BJ (cell line): ENCODE measurements around the gene CACNA1I. TPM values are rescaled to one million over a fixed set of nuclear protein-coding genes. Genes with fewer than 3 reads are reported as not detected.

ENCODE experiments used
- CTCF ChIA-PET: fragments of 350-600 bp; formaldehyde crosslinking; extraction: SDS; loops from one replicate; lab custom pipeline; 2021; ENCODE audit warnings: antibody characterized with exemption, inconsistent platforms; lab: Yijun Ruan, JAX
- POLR2A ChIA-PET: fragments of 300-600 bp; sonication (Branson Sonifier 250); formaldehyde crosslinking; extraction: SDS; loops from one replicate; lab custom pipeline; 2021; ENCODE audit warnings: antibody characterized with exemption; lab: Charles Lee
- DNase-seq: peaks from one replicate; pipeline ENCODE4 v3.0.0-alpha.2; 2011; ENCODE audit warnings: low read depth
- H3K27me3 ChIP-seq: 2 replicates; pipeline ENCODE4 v1.6.0; 2011; ENCODE audit warnings: low read length; ENCODE audit not compliant: control insufficient read depth, insufficient read depth
- H3K36me3 ChIP-seq: 2 replicates; pipeline ENCODE4 v1.5.1; 2011; ENCODE audit warnings: low read length; ENCODE audit not compliant: control insufficient read depth, insufficient read depth
- H3K4me3 ChIP-seq: 2 replicates; pipeline ENCODE4 v1.5.1; 2011; ENCODE audit warnings: low read depth, mild to moderate bottlenecking, control low read depth, low read length
- CTCF ChIP-seq: IDR thresholded peaks from 2 replicates; pipeline ENCODE4 v1.5.1; 2011; ENCODE audit warnings: low read depth, mild to moderate bottlenecking, control low read depth, inconsistent platforms, low read length, moderate library complexity; ENCODE audit not compliant: insufficient read depth
- polyA plus RNA-seq: library from polyadenylated mRNA; depleted of rRNA; stranded (reverse); fragments of >200 nt; gene quantifications from 2 replicates; pipeline ENCODE4 v1.2.3, GENCODE V29; 2011

The CACNA1I gene
- polyA plus RNA-seq, 1 experiment, result 0.01 TPM

GRCh38 chr22:39712751-39713525 lies 142.4 kb downstream of the CACNA1I start:
- no peaks in the 10 kb centered on the region for H3K36me3 ChIP-seq
- TF ChIP-seq CTCF, result no peak
- ChIA-PET CTCF (no interaction called here), POLR2A (no interaction called here)
- H3K27me3 ChIP-seq, result peaks cover 2% of the 10 kb centered on the region
- no peak overlapping the region for H3K4me3 ChIP-seq
- no peak for DNase-seq

GRCh38 chr22:39713799-39714290 lies 143.3 kb downstream of the CACNA1I start:
- Histone ChIP-seq H3K36me3 (no peaks in the 10 kb centered on the region), H3K27me3 (peaks cover 2% of the 10 kb centered on the region), H3K4me3 (no peak overlapping the region)
- ChIA-PET POLR2A (no interaction called here), CTCF (no interaction called here)
- no peak for DNase-seq
- no peak for TF ChIP-seq CTCF

- no peak for DNase-seq
- CTCF ChIA-PET, result interaction anchor here (1.0 kb wide), 1 partner anchor 13 kb away, joined by 3 read pairs; no protein-coding TSS in a partner anchor
Observed at GRCh38 chr22:39714321-39714720, 143.8 kb downstream of the CACNA1I start.

GRCh38 chr22:39715778-39716495 lies 145.4 kb downstream of the CACNA1I start:
- TF ChIP-seq CTCF, result no peak
- Histone ChIP-seq H3K4me3 (no peak overlapping the region), H3K36me3 (no peaks in the 10 kb centered on the region), H3K27me3 (peaks cover 2% of the 10 kb centered on the region)
- CTCF ChIA-PET, result no interaction called here
- DNase-seq, result no peak
- POLR2A ChIA-PET, result no interaction called here

More at GRCh38 chr22:39714321-39714720, 143.8 kb downstream of the CACNA1I start:
- TF ChIP-seq CTCF, result no peak
- no peak overlapping the region for H3K4me3 ChIP-seq
- no peaks in the 10 kb centered on the region for H3K36me3 ChIP-seq
- POLR2A ChIA-PET, result no interaction called here
- peaks cover 2% of the 10 kb centered on the region for H3K27me3 ChIP-seq

- Histone ChIP-seq H3K27me3 (peaks cover 2% of the 10 kb centered on the region), H3K36me3 (no peaks in the 10 kb centered on the region), H3K4me3 (no peak overlapping the region)
- ChIA-PET POLR2A (no interaction called here), CTCF (no interaction called here)
- DNase-seq, result no peak
- TF ChIP-seq CTCF, result no peak
Observed at GRCh38 chr22:39716534-39716933, 146.0 kb downstream of the CACNA1I start.
